ENCODE results near the gene DCC.
A peak's percentile ranks its signal among the peaks of the same experiment; 100 is the strongest.

Gene DCC

DNA sequence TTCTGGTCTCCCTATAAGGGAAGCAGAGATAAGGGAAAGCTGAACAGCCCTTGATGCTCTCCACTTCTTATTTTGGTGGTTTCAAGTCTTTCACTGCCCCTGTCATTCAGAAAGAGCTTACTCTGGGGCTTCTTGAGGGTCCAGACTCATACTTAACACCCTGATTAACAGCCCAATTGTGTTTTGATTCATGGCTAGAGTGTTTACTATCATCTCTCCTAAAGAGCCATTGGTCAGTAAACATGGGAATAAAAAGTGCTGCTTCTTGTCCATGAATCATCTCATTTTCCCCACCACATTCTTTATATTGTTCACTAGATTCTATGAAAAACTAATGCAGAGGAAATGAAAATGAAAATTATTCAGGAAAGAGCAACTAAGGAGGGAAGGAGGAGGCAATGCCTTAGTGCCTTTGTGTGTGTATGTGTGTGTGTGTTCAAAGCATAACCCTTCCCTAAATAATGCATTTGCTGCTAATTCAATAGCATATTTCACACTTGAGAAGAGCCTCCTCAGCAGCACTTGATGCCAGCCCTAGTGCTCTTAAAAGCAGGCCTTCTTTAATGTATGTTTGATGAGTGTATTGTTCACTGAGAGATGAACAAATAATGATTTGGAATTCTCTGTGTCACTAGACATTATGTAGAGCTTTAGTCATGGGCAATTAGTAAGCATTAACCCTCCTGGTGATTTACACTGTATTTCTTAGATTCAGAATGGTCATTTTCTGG, 63.5 kb downstream of the DCC start:
- no peak for DNase-seq
- intact Hi-C loops (cut with DNase I) = no loop called here

DNA sequence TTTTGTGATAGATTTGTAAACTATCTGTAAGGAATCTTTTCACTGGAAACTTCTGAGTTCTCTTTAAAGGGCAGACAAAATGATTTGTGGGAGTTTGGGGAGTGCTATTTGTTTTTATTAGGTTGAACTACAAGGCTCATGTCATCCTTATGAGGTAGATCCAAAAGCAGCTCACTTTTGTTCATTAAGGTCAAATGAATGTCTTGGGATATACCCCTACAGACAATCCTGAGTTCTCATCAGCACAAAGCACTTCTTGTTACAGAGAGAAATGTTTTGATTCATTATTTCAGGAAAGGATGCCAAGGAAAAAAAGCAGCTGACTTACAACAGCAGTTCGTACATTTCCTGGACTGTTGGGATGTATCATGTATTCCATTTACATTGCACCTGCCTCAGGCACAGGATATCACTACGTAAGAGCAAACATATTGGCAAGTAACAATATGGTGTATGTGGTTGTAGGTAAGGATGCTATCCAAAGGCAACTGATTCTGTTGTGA, 68.9 kb downstream of the DCC start:
- DNase-seq = no peak

DNA sequence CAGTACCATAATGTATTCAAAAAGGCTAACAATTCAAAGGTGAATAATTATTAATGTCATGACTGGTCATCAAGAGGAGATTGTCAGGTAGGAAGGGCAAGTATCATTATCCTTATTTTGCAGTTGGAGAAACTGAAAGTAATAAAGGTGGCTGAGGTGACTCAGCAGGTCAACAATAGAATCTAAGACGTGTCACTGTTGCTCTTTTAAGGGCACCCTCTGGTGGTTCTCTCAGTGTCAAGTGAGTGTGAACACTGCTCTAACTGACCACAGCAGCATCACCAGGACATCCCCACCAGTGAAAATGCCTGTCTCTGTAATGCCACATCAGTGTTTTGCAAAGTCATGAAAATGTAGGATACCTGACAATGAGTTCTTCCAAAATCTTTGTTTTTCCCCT, 69.7 kb downstream of the DCC start:
- intact Hi-C loops (cut with DNase I) = loop anchor here (5.0 kb wide), 1 partner anchor 67 kb away; the partner anchor contains the start of gene DCC

More for the DNA sequence above, 68.9 kb downstream of the DCC start:
- intact Hi-C loops (cut with DNase I) = no loop called here

DNA sequence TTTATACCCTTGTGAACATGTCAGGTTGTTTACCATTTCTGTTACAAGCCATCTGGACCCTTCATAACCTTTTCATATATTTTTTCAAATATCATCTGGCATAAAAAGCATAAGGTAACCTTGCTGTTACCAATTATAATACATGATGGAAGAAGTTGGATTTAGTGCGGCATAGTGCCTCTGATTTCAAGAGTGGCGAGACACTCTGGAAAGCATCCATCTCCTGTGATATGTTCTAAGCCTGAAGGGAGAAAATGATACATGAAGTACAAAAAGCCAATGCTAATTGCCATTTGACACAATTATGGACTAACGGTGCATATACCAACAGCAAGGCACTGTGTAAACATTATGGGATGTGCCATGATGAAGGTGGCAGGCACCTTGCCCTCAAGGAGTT, 75.1 kb downstream of the DCC start:
- DNase-seq = no peak
- intact Hi-C loops (cut with DNase I) = no loop called here

More for the DNA sequence above, 69.7 kb downstream of the DCC start:
- DNase-seq = peak in 15 of 42 donors; percentile 21 to 75 (median 37)

DNA sequence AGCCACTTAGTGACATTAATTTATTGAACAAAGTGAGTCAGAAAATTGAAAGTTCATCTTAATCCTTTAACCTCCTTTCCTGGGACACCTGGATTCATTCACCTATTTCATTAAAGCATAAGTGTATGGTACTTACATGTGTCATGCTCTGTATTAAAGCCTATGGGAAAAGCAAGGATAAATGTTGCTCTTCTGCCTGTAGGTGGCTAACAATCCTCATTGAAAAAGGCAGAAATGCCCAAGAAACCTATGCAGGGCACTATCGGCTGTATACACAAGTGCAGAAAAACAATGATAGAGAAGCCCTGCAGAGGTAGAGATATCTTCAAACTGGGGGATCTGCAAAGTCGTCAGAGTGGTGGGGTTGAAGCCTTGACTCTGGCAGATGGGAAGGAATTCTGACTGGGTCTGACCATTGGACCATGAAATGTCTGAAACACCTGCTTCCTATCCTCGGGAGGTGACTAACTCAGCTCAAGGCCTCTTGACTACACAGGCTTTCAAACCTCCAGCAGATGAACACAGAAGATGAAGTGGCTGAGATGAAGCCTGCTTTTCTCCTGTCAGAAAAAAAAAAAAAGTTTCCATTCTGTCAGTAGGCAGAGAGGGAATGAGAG, 83.1 kb downstream of the DCC start:
- DNase-seq = no peak
- intact Hi-C loops (cut with DNase I) = no loop called here

DNA sequence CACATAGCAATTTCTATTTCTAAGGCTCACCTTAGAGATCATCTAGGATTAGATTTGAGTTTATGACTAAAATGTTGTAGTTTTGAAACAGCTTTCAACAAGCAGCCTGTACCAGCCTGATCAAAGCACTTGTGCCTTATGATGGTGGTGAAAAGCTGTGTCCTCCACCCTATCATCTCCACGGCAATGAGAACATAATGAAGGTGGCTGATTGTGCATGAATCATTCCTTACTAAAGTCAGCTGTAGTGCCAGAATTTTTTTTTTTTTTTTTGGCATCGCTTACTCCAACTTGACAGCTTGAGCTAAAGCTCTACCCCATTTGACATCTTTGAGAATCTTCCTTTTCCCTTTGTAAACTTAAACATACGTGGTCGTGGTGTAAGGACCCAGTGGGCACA, 86.0 kb downstream of the DCC start:
- DNase-seq = peak in 3 of 42 donors; percentile 13 to 26 (median 16)
- intact Hi-C loops (cut with DNase I) = no loop called here

DNA sequence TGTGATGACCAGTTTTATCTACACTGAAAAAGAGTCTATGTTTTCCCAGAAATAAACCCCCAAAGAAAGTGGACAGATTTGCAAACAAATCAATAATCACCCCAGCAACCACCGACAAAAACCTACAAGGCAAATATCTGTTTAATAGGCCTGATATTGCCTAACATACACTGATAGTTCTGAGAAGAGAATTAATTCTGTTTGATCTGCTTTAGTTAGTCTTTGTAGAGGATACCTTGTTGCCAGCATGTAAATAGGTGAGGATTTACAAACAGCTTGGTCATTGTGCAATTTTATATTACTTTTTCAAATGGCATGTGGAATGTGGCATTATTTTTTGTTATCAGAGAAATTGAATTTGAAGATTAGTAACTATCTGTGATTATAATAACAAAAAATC, 86.5 kb downstream of the DCC start:
- DNase-seq = no peak
- intact Hi-C loops (cut with DNase I) = no loop called here

DNA sequence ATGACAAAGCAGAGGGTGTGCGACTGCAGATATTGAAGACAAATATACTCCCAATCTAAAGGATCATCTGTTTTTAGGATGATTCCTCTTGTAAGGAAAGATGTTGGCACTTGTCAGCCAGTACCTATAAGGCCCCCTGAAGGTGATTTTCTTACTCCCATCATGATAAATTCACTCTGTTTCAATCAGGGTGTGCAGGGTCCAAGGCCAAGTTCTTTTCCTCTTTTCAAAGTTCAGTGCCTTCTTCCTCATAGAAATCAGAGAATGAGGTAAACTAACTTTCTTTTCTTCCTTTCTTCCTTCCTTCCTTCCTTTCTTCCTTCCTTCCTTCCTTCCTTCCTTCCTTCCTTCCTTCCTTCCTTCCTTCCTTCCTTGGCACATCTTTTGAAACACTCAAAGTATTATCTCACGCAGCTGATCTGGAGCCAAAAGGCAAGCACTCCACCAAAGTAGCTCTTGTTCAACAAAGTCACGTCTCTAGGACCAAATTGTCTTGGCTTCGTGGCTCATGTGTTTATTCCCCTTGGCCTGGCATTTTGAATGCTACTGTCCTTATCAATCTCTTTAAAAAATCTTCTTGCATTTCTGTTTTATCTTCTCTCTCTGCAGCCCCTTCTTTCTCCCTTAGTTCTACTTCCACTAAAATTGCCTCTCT, 87.7 kb downstream of the DCC start:
- DNase-seq = no peak
- intact Hi-C loops (cut with DNase I) = no loop called here

DNA sequence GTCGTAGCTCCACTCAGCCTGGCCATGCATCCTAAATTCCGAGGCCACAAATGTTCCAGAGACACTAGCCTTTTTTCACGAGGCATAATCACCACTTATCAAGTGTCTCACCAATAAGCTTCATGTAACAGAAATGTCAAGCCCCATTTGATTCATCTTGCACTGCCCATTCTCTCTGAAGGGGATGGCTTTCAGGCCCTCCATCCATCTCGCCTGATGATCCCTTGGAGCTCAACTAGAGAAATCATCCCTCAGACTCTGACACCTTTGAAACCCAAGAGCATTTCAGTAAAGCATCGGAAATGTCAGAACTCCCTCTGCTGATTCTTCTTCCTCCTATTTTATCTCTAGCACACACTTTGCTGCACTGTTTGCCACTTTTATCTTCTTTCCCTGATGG, 91.7 kb downstream of the DCC start:
- intact Hi-C loops (cut with DNase I) = no loop called here
- peak in 1 of 42 donors; percentile 25 for DNase-seq

DNA sequence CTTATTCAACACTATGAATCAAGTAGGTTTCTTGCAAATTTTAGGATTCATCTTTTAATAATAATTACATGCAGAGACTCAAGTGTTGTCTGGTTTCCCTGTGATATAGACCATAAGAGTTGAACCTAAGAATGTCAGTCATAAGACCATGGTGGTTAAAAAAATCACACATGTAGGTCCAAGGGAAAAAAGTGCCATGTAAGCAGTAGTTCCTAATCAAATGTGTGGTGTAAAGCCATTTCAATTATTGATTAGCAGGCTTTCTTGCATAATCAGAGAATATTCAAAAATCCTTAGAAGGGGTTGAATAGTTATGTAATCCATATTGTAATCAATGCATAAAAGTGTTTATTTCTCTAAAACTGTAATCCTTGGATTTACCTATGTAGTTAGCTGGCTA, 93.8 kb downstream of the DCC start:
- intact Hi-C loops (cut with DNase I) = no loop called here

DNA sequence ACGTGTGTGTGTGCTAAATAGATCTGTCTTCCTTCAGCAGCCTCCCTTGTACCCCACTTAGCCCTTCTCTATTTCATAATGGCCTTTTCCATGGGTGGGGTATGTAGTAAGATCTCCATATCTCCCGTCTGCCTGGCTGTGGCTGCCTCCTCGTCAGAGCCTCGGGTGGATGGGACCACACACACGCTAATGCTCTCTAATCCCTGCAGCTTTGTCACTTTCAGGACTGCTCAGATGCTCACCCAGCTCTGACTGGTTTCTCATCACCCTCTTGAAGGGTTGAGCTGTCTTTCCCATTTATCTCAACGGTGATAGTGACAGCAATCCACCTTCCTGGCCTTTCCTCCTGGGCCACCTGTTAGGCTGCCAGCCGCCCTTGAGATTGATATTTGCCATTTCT, 95.3 kb downstream of the DCC start:
- intact Hi-C loops (cut with DNase I) = no loop called here
- no peak for DNase-seq

More for the DNA sequence above, 93.8 kb downstream of the DCC start:
- no peak for DNase-seq

DNA sequence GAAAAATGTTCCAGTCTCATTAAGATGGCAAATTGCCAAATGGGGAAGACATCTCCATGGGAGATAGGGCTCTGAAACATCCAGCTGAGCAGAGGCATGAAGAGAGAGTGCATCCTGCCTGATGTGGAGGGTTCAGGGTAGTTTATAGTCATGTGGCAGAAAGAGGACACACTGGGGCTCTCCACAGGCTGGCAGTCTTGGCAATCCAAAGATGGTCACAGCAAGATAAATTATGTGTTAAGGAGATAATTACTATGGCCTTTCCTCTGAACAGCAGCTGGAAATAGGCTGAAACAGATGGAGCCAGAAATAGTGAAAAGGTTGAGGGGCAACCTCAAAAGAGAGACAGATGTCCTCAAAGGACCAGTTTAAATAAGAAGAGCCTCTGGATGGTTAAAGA, 97.2 kb downstream of the DCC start:
- DNase-seq = no peak
- intact Hi-C loops (cut with DNase I) = no loop called here

DNA sequence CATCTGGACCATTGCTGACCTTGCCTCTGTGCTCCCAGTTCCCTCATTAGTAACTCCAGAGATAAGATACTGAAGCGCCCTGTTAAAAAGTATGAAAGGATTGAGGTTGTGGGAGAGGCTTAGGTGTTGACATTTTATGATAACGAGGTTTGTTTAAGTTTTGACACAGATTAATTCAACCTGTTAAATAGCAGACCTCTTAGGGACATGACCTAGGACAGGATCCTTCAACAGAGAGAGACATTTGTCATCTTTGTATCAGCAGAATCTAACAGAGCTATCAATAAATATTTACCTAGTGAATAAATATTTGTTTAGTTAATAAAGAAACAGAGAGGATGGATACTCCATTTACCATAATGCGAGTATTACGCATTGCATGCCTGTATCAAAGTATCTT, 99.5 kb downstream of the DCC start:
- intact Hi-C loops (cut with DNase I) = no loop called here
- no peak for DNase-seq

DNA sequence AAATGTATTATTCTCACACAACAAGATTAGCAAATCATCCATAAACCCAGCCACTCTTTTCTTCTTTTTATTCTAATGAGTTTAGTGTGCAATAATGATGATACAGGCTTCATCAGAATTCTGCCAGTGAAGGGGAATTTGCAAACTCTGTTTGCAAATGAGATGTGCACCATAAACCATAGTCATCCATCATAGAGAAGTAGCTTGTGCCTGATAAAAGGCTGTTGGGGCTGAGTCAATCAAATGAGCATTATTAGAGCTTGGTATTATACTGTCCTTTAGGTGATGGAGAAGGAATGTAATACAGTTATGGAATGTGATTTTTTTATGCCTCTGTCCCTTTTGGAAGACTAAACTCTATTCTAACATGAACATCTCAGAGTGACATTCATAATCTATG, 101.8 kb downstream of the DCC start:
- intact Hi-C loops (cut with DNase I) = no loop called here
- no peak for DNase-seq

DNA sequence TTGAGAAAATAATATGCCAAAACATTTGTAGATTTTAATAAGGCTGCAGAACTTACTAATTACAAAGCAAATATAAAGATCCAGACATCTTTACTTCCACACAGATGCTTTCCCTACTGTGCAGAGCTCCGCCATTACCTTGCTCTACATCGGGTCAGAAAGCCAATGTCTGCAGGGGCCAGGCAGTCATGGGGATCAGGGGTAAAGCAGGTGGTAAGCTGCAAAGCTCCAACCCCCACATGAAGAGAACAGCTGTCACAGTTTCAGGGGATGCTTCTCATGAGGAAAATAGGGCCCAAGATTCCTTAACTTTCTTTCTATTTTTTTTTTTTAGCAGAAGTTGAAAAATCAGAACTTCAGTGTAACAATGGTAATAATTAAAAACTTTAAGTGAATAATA, 102.7 kb downstream of the DCC start:
- DNase-seq = no peak
- intact Hi-C loops (cut with DNase I) = no loop called here

DNA sequence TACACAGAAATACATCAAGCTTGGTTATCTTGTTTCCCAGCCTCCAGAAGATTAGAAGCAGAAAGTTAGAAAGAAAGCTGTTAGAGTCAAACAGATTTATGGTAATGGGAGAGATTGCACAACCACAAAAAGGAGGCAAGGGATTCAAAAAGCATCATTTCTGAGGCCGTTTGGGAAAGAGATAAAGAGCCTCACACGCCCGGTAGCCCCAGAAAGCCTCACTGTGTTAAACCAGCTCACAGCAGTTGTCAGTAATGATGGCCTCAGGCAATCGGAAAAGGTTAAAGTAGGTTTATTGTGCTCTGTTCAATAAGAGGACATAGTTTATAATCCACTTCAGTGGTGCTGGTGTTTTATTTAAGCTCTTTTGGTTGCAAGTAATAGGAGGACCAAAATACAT, 111.3 kb downstream of the DCC start:
- intact Hi-C loops (cut with DNase I) = no loop called here
- DNase-seq = no peak

DNA sequence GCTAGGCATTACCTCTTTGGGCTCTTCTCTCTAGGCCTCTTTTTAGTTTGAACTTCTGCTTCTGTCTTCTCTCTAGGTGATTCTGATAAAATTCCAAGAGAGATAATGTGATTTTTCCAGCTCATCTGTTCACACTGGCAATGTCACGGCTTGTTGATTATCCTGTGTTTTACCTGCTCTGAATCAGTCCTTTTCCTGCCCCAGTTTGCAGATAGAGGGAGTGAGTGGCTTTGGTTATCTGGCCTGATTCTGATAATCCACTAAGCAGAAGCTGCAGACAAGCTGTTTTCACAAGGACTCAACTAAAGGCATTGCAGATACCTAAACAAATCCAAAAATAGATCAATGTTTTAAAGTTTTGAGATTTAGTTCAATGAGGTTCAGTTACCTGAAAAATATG, 111.9 kb downstream of the DCC start:
- DNase-seq = no peak
- intact Hi-C loops (cut with DNase I) = no loop called here

DNA sequence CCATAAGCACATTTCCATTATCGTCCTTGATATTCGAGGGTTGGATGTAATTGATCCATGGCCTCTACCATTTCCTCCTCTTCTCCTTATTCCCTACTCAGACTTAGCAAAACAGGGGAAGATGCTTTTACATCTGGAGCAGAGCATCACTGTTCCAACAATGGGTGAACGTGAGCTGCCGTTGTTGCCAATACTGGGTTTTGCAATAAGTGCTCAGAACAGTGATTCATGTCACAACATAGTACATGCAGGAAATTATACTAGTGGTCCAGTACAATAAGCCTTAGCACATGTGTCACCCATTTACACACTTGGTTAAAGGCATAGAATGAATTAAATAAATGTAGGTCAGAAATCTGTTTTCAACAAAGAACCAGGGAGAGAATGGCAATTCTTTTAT, 112.4 kb downstream of the DCC start:
- intact Hi-C loops (cut with DNase I) = no loop called here
- DNase-seq = no peak

DNA sequence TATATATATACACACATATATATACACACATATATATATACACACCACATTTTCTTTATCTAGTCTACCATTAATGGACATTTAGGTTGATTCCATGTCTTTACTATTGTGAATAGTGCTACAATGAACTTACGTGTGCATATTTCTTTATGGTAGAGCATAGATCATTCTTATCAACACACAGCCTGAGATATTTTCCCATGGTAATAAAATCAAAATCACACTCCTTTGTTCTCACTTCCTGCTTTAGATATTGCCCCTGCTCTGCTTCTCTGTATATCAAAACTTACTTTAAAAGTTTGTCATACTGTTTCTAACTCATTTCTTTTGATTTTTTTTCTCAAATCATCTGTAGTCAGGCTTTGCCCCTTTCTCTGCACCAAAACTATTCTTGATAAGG, 119.9 kb downstream of the DCC start:
- intact Hi-C loops (cut with DNase I) = no loop called here
- DNase-seq = no peak

DNA sequence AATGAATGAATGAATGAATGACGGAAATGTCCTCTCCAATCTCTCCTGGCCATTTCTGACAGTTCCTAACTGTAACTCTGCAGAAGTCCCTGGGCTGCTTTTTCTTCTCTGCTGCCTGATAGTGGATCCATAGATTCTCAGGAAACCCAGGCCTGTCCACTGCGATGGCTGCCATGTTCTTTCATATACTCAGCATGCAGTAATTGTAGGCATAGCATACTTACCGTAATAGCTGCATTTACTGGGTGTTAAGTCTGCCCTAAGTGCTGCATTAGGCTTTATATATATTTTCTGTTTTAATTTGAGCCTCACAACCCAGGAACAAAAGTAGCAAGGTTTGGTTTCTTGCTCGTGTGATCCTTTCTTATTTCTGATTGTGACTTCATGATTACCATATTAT, 122.9 kb downstream of the DCC start:
- no peak for DNase-seq
- intact Hi-C loops (cut with DNase I) = no loop called here
